ENCODE results near the gene LCN12.
A peak's percentile ranks its signal among the peaks of the same experiment; 100 is the strongest.

The LCN12 gene

GRCh38 chr9:136958898-136959850 is 7.1 kb downstream of the LCN12 start:
- DNase-seq, result no peak

- DNase-seq, result no peak
Observed at GRCh38 chr9:136960212-136960937, 8.3 kb downstream of the LCN12 start.

GRCh38 chr9:136960938-136961275 is 8.8 kb downstream of the LCN12 start:
- DNase-seq, result no peak

GRCh38 chr9:136961279-136962065 is 9.4 kb downstream of the LCN12 start:
- DNase-seq, result peak; percentile 44 to 54

- DNase-seq, result no peak
Observed at GRCh38 chr9:136962163-136962562, 10.1 kb downstream of the LCN12 start.

GRCh38 chr9:136962701-136963248 is 10.7 kb downstream of the LCN12 start:
- DNase-seq, result no peak

GRCh38 chr9:136963341-136963740 is 11.3 kb downstream of the LCN12 start:
- no peak for DNase-seq

GRCh38 chr9:136963751-136964150 is 11.7 kb downstream of the LCN12 start:
- DNase-seq, result no peak

GRCh38 chr9:136964171-136964689 is 12.2 kb downstream of the LCN12 start:
- DNase-seq, result no peak

- no peak for DNase-seq
Observed at GRCh38 chr9:136964833-136965422, 12.9 kb downstream of the LCN12 start.

- no peak for DNase-seq
Observed at GRCh38 chr9:136965771-136966484, 13.9 kb downstream of the LCN12 start.

GRCh38 chr9:136968333-136969127 is 16.5 kb downstream of the LCN12 start:
- DNase-seq, result no peak

GRCh38 chr9:136969150-136969549 is 17.1 kb downstream of the LCN12 start:
- no peak for DNase-seq

- DNase-seq, result no peak
Observed at GRCh38 chr9:136969774-136970173, 17.7 kb downstream of the LCN12 start.

- no peak for DNase-seq
Observed at GRCh38 chr9:136970361-136970760, 18.3 kb downstream of the LCN12 start.

- no peak for DNase-seq
Observed at GRCh38 chr9:136971746-136972145, 19.7 kb downstream of the LCN12 start.

GRCh38 chr9:136972335-136972734 is 20.3 kb downstream of the LCN12 start:
- no peak for DNase-seq

- DNase-seq, result no peak
Observed at GRCh38 chr9:136972743-136973142, 20.7 kb downstream of the LCN12 start.

- no peak for DNase-seq
Observed at GRCh38 chr9:136973618-136974617, 21.8 kb downstream of the LCN12 start.
